ENCODE measurements around the gene ADAMTS14.

GRCh38 chr10:70672165-70673042 lies at the start of gene ADAMTS14:
- no peak for TF ChIP-seq CTCF (IDR thresholded peaks at IDR 0.05)
- no peak for TF ChIP-seq POLR2A (IDR thresholded peaks at IDR 0.05)

Measured in adrenal gland (tissue), 5 donors.